ENCODE data around the gene EXOC3L1. TPM values are rescaled to one million over a fixed set of nuclear protein-coding genes. Genes with fewer than 3 reads are reported as not detected.

Gene EXOC3L1
- total and polyA plus RNA-seq, 2 of the 13 experiments (the other 11 are each of a cell fraction or from before 2014, with no cell fraction given), result 0.12 TPM; not detected in 1

DNA sequence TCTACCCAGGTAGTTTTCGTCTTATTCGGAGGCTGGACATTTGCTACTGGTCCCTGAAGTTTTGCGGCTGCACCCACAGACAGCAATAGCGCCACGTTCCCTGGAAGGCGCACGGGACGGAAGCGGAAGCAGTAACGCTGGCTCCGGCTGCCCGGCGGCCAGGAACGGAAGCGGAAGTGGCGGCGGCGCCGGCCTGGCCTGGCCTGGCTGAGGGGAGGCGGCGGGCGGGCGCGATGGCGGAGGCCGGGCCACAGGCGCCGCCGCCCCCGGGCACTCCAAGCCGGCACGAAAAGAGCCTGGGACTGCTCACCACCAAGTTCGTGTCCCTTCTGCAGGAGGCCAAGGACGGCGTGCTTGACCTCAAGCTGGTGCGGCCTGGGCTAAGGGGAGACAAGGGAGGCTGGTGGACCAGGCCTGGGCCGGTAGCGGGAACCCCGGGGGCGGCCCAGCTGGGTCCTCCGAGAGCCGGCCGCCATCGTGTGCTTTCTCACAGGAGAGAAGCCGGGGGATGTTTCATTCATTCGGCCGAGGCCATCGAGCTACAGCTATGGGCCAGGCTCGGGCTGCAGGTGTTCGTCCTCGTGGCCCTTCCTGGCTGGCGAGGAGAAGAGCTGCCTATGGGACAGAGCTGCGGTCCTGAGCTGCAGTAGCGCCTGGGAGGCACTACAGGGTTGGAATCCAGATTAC, 2.2 kb upstream of the EXOC3L1 start, which contains the start of gene E2F4 (continued):
- TF ChIP-seq ZNF276 (CRISPR knock-in tag; IDR thresholded peaks at IDR 0.05; ENCODE audit: low read depth) (no peak), JARID2 (CRISPR knock-in tag; IDR thresholded peaks at IDR 0.05; ENCODE audit: insufficient replicate concordance) (peak; percentile 52), FOXC1 (CRISPR knock-in tag; IDR thresholded peaks at IDR 0.05; ENCODE audit: borderline replicate concordance) (peak; percentile 86), CENPT (CRISPR knock-in tag; IDR thresholded peaks at IDR 0.05; ENCODE audit: low read depth) (no peak), HNRNPK (IDR thresholded peaks at IDR 0.05; ENCODE audit: low read depth, low read length, poor library complexity, severe bottlenecking) (peak; percentile 47), GABPB1 (CRISPR knock-in tag; IDR thresholded peaks at IDR 0.05) (peak; percentile 96), ZNF350 (CRISPR knock-in tag; IDR thresholded peaks at IDR 0.05; ENCODE audit: borderline replicate concordance, low read depth) (peak; percentile 32; the same call in 1 of the 2 replicates), ZFAT (CRISPR knock-in tag; conservative IDR thresholded peaks at IDR 0.05) (0 out of 2 replicates have a peak, but pooled peaks have one; percentile 42), MNT (IDR thresholded peaks at IDR 0.05) (peak; percentile 60), HES4 (CRISPR knock-in tag; IDR thresholded peaks at IDR 0.05; ENCODE audit: borderline replicate concordance) (peak; percentile 95), DNMT1 (CRISPR knock-in tag; IDR thresholded peaks at IDR 0.05) (peak; percentile 85; the same call in 1 of the 2 replicates), ZKSCAN1 (IDR thresholded peaks at IDR 0.05; ENCODE audit: low read length) (peak; percentile 58; the same call in 1 of the 2 replicates), FOXO4 (CRISPR knock-in tag; conservative IDR thresholded peaks at IDR 0.05) (no peak), ZNF121 (CRISPR knock-in tag; IDR thresholded peaks at IDR 0.05) (peak; percentile 77)
- TF ChIP-seq, protein P1, sequence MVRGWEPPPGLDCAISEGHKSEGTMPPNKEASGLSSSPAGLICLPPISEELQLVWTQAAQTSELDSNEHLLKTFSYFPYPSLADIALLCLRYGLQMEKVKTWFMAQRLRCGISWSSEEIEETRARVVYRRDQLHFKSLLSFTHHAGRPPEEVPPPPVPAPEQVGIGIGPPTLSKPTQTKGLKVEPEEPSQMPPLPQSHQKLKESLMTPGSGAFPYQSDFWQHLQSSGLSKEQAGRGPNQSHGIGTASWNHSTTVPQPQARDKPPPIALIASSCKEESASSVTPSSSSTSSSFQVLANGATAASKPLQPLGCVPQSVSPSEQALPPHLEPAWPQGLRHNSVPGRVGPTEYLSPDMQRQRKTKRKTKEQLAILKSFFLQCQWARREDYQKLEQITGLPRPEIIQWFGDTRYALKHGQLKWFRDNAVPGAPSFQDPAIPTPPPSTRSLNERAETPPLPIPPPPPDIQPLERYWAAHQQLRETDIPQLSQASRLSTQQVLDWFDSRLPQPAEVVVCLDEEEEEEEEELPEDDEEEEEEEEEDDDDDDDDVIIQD (CRISPR knock-in tag; IDR thresholded peaks at IDR 0.05; ENCODE audit: low read depth), result peak; percentile 63; the same call in 1 of the 2 replicates
- TF ChIP-seq, protein P2, sequence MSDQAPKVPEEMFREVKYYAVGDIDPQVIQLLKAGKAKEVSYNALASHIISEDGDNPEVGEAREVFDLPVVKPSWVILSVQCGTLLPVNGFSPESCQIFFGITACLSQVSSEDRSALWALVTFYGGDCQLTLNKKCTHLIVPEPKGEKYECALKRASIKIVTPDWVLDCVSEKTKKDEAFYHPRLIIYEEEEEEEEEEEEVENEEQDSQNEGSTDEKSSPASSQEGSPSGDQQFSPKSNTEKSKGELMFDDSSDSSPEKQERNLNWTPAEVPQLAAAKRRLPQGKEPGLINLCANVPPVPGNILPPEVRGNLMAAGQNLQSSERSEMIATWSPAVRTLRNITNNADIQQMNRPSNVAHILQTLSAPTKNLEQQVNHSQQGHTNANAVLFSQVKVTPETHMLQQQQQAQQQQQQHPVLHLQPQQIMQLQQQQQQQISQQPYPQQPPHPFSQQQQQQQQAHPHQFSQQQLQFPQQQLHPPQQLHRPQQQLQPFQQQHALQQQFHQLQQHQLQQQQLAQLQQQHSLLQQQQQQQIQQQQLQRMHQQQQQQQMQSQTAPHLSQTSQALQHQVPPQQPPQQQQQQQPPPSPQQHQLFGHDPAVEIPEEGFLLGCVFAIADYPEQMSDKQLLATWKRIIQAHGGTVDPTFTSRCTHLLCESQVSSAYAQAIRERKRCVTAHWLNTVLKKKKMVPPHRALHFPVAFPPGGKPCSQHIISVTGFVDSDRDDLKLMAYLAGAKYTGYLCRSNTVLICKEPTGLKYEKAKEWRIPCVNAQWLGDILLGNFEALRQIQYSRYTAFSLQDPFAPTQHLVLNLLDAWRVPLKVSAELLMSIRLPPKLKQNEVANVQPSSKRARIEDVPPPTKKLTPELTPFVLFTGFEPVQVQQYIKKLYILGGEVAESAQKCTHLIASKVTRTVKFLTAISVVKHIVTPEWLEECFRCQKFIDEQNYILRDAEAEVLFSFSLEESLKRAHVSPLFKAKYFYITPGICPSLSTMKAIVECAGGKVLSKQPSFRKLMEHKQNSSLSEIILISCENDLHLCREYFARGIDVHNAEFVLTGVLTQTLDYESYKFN (CRISPR knock-in tag; conservative IDR thresholded peaks at IDR 0.05), result no peak
- TF ChIP-seq, protein P3, sequence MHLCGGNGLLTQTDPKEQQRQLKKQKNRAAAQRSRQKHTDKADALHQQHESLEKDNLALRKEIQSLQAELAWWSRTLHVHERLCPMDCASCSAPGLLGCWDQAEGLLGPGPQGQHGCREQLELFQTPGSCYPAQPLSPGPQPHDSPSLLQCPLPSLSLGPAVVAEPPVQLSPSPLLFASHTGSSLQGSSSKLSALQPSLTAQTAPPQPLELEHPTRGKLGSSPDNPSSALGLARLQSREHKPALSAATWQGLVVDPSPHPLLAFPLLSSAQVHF (CRISPR knock-in tag; IDR thresholded peaks at IDR 0.05), result no peak

Measured in HepG2 (cell line).